Testis (tissue), 3 donors: ENCODE results near the gene ZNF768. TPM values are rescaled to one million over a fixed set of nuclear protein-coding genes. Genes with fewer than 3 reads are reported as not detected.

ENCODE experiments used
- DNase-seq: peaks from one replicate; pipeline ENCODE4 v3.0.0-alpha.2; 2019
- H3K27ac ChIP-seq, 2 donors: fragments of 200-600 bp; sonication (generic); one replicate each; pipeline ENCODE4 v1.5.1; 2019
- H3K27me3 ChIP-seq: fragments of 200-600 bp; sonication (generic); one replicate; pipeline ENCODE4 v1.5.1; 2019
- H3K36me3 ChIP-seq: fragments of 200-600 bp; sonication (generic); one replicate; pipeline ENCODE4 v1.5.1; 2017; ENCODE audit warnings: low read depth; ENCODE audit errors: missing control alignments
- H3K4me1 ChIP-seq: fragments of 200-600 bp; sonication (generic); one replicate; pipeline ENCODE4 v1.5.1; 2019
- H3K4me3 ChIP-seq, 2 donors: fragments of 200-600 bp; sonication (generic); one replicate each; pipeline ENCODE4 v1.5.1; 2017 to 2019
- H3K9me3 ChIP-seq: fragments of 200-600 bp; sonication (generic); one replicate; pipeline ENCODE4 v1.5.1; 2017
- CTCF ChIP-seq, 3 experiments: fragments of 450-650 bp in 2 of 3; fragments of 200-600 bp in 1 of 3; sonication (generic) in 1 of 3; IDR thresholded peaks; one replicate each; pipeline ENCODE4 v1.5.1; 2016 to 2019; ENCODE audit warnings: antibody characterized with exemption in 3 of 3, mild to moderate bottlenecking in 2 of 3, moderate library complexity in 1 of 3
- POLR2A ChIP-seq: fragments of 450-650 bp; IDR thresholded peaks from one replicate; pipeline ENCODE4 v1.6.1; 2017; ENCODE audit warnings: antibody characterized with exemption, mild to moderate bottlenecking, moderate library complexity
- WGBS, 2 donors: methylation state at CpG; one replicate each; pipeline ENCODE4 v1.1.5; 2018; 5-methylcytosine and 5-hydroxymethylcytosine counted together
- intact Hi-C: fragments of 100-400 bp; cut with DNase I; formaldehyde crosslinking; loops from one replicate; pipeline ENCODE4 v1.15.1; 2023; ENCODE audit warnings: low total_unique reads
- polyA plus RNA-seq: library from polyadenylated mRNA; stranded (reverse); fragments of 350-450 nt; fragmentation: Illumina TruSeq; extraction: RNeasy Lipid Tissue Mini Kit (QIAGEN cat#74804); gene quantifications from one replicate; pipeline ENCODE4 v1.2.3, GENCODE V29; 2014; ENCODE audit warnings: low read depth, low replicate concordance; ENCODE audit not compliant: insufficient read depth
- total RNA-seq, 2 donors: library from RNA; depleted of rRNA; stranded (reverse); fragments of >200 nt; gene quantifications; one replicate each; pipeline ENCODE4 v1.2.3, GENCODE V29; 2016

Gene ZNF768
- total and polyA plus RNA-seq, 3 donors from 2014 or later = 52.2 to 64.3 (median 52.3) TPM

GRCh38 chr16:30519120-30520049 lies 7.0 kb downstream of the ZNF768 start:
- Histone ChIP-seq H3K27me3 (no peaks in the 10 kb centered on the region), H3K4me1 (peaks cover 4% of the 10 kb centered on the region), H3K27ac (no peak overlapping the region), H3K9me3 (no peaks in the 10 kb centered on the region), H3K4me3 (no peak overlapping the region), H3K36me3 (no peaks in the 10 kb centered on the region)
- DNase-seq = no peak
- intact Hi-C loops = no loop called here
- WGBS, 2 donors = 88% methylated on average over 19 to 20 of the region's 20 CpGs
- TF ChIP-seq CTCF (IDR thresholded peaks at IDR 0.05) = no peak
- no peak for TF ChIP-seq POLR2A

GRCh38 chr16:30518552-30518951 lies 7.8 kb downstream of the ZNF768 start:
- 87 to 88% methylated on average over 9 to 10 of the region's 10 CpGs for WGBS, 2 donors
- Histone ChIP-seq H3K36me3 (no peaks in the 10 kb centered on the region), H3K4me1 (no peaks in the 10 kb centered on the region), H3K4me3 (no peak overlapping the region), H3K9me3 (no peaks in the 10 kb centered on the region), H3K27ac (no peak overlapping the region), H3K27me3 (no peaks in the 10 kb centered on the region)
- no peak for TF ChIP-seq CTCF (IDR thresholded peaks at IDR 0.05)
- TF ChIP-seq POLR2A = no peak
- DNase-seq = no peak
- intact Hi-C loops = no loop called here

GRCh38 chr16:30515275-30515674 lies 11.1 kb downstream of the ZNF768 start:
- TF ChIP-seq CTCF (IDR thresholded peaks at IDR 0.05) = no peak
- TF ChIP-seq POLR2A = no peak
- no peak for DNase-seq
- no peaks in the 10 kb centered on the region for H3K4me1 ChIP-seq
- H3K4me3 ChIP-seq = no peak overlapping the region
- WGBS, 2 donors = 85 to 93% methylated on average over 2 of the region's 2 CpGs
- no peaks in the 10 kb centered on the region for H3K9me3 ChIP-seq
- H3K36me3 ChIP-seq = no peaks in the 10 kb centered on the region
- H3K27ac ChIP-seq = no peak overlapping the region
- intact Hi-C loops = no loop called here
- H3K27me3 ChIP-seq = no peaks in the 10 kb centered on the region

- Histone ChIP-seq H3K27ac (no peak overlapping the region), H3K36me3 (no peaks in the 10 kb centered on the region), H3K27me3 (no peaks in the 10 kb centered on the region), H3K4me3 (no peak overlapping the region), H3K9me3 (no peaks in the 10 kb centered on the region), H3K4me1 (no peaks in the 10 kb centered on the region)
- intact Hi-C loops = no loop called here
- TF ChIP-seq CTCF (IDR thresholded peaks at IDR 0.05) (no peak), POLR2A (no peak)
- DNase-seq = no peak
- 83 to 87% methylated on average over 3 of the region's 3 CpGs for WGBS, 2 donors
These were observed 14.9 kb downstream of the ZNF768 start for GRCh38 chr16:30511509-30511908.
